ENCODE measurements around the gene RTKN. TPM values are rescaled to one million over a fixed set of nuclear protein-coding genes. Genes with fewer than 3 reads are reported as not detected.

RTKN gene
- total and polyA plus RNA-seq, 9 of the 15 experiments (the other 6 are each of a cell fraction or from before 2014, with no cell fraction given), result 0.14 to 6.9 (median 3.6) TPM

GRCh38 chr2:74426181-74426758 is 15.5 kb downstream of the RTKN start:
- Histone ChIP-seq H3K9me1 (ENCODE audit: control insufficient read depth, insufficient read depth, low read length) (no peaks in the 10 kb centered on the region), H3K27ac (ENCODE audit: extremely low read depth, low read depth, low read length) (no peak overlapping the region), H3K4me2 (ENCODE audit: insufficient read depth, low read length) (no peak overlapping the region), H3K36me3 (ENCODE audit: control insufficient read depth, insufficient read depth, low read length) (no peaks in the 10 kb centered on the region), H2AFZ (ENCODE audit: low read depth, low read length) (no peak overlapping the region), H3K4me1 (replicated peaks in 1 of 2; ENCODE audit: control insufficient read depth in 2 of 2, insufficient read depth in 2 of 2, low read length in 2 of 2) (peaks cover 0 to 25% of the 10 kb centered on the region in 2 experiments; a peak in 3 of 5 replicates), H3K79me2 (ENCODE audit: control insufficient read depth, insufficient read depth, low read length) (no peaks in the 10 kb centered on the region), H3K4me3 (no peak overlapping the region), H3K9ac (ENCODE audit: insufficient read depth in 1 of 2, low read depth in 2 of 2, low read length in 2 of 2) (peak overlapping the region in 1 of 2 experiments; percentile 36; a peak in 2 of 4 replicates), H3K27me3 (ENCODE audit: control insufficient read depth in 2 of 2, insufficient read depth in 2 of 2, low read length in 2 of 2) (peaks cover 0 to 8% of the 10 kb centered on the region in 2 experiments; a peak in 2 of 5 replicates), H4K20me1 (replicated peaks; ENCODE audit: control insufficient read depth, insufficient read depth, low read length) (no peaks in the 10 kb centered on the region), H3K9me3 (replicated peaks; ENCODE audit: control insufficient read depth, insufficient read depth, low read depth, low read length) (no peaks in the 10 kb centered on the region)
- TF ChIP-seq ZNF740 (CRISPR knock-in tag; IDR thresholded peaks at IDR 0.05) (no peak), ZNF740 (tag; IDR thresholded peaks at IDR 0.05) (no peak), BRCA1 (IDR thresholded peaks at IDR 0.05) (no peak), BRCA1 (CRISPR knock-in tag; IDR thresholded peaks at IDR 0.05) (no peak), SNRNP70 (optimal IDR thresholded peaks at IDR 0.05; ENCODE audit: low read depth, low read length) (no peak), RHOXF2B (CRISPR knock-in tag; conservative IDR thresholded peaks at IDR 0.05) (no peak), HDAC1 (IDR thresholded peaks at IDR 0.05) (no peak), CBFA2T3 (IDR thresholded peaks at IDR 0.05) (0 out of 2 replicates have a peak, but pooled peaks have one; percentile 35), RREB1 (CRISPR knock-in tag; IDR thresholded peaks at IDR 0.05) (no peak), ZNF57 (CRISPR knock-in tag; IDR thresholded peaks at IDR 0.05) (no peak), PBX2 (CRISPR knock-in tag; IDR thresholded peaks at IDR 0.05; ENCODE audit: low read depth) (no peak), PBX2 (tag; conservative IDR thresholded peaks at IDR 0.05; ENCODE audit: low read depth) (no peak)
- DNase-seq (ENCODE audit: extremely low read depth in 1 of 4, low spot score in 3 of 4), result peak in 2 of 4 experiments; percentile 39 to 40
- ChIA-PET POLR2A (interaction anchor here (2.1 kb wide), 1 partner anchor 14 kb away, joined by 5 read pairs; no protein-coding TSS in a partner anchor), CTCF (ENCODE audit: low intra/inter-chr PET ratio) (no interaction called here)
- in situ Hi-C loops (cut with MboI), result no loop called here
- FAIRE-seq, result no peak
- BruUV-seq (replicated peaks), result no TSS peak
- no peak for ATAC-seq
- 32% methylated on average over 12 of the region's 14 CpGs for WGBS (ENCODE audit: insufficient coverage, low coverage, missing lambda C conversion rate)
- intact Hi-C loops (cut with micrococcal nuclease), result no loop called here

Data from K562 (cell line).